DMS153 (cell line): ENCODE data around the gene ERFL.

Experiments
- DNase-seq: peaks from one replicate; lab custom pipeline; 2025; lab: John Stamatoyannopoulos, UW

The ERFL gene

DNA sequence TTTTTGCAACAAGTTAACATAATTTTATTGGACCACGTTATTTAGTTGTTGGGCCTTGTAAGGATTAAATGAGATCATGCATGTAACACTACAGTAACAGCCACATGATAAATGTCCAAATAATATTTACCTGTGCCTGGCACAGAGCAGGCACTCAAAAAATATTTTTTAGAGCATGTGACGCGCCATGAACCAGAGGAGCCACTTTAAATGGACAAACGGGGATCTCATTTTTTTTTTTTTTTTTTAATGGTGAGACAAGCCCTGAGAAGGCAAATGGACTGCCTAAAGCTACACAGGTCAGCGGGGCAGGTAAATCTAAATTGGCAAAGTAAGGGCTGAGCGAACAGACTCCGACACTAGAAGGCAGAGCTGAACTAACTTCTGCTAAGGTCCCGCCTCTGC is 69.0 kb downstream of the ERFL start:
- no peak for DNase-seq
